DND-41 (cell line): Measurements from ENCODE around the gene PPP1R16B.

ENCODE experiments used
- ATAC-seq: fragments of 200-7000 bp; cut with Tn5 transposase; 3 replicates; pipeline ENCODE4 v1.9.1; 2021; ENCODE audit warnings: low read depth; ENCODE audit not compliant: insufficient read depth
- DNase-seq: peaks from one replicate; pipeline ENCODE4 v3.0.0-alpha.2; 2020
- H2AFZ ChIP-seq: 2 replicates; pipeline ENCODE4 v1.6.0; 2012; ENCODE audit warnings: low read depth, low read length
- H3K27ac ChIP-seq: 2 replicates; pipeline ENCODE4 v1.5.1; 2012; ENCODE audit warnings: low read length, inconsistent platforms
- H3K27me3 ChIP-seq: fragments of 200-600 bp; sonication (generic); 2 replicates; pipeline ENCODE4 v1.6.0; 2012; ENCODE audit warnings: low read length, mild to moderate bottlenecking, inconsistent platforms; ENCODE audit not compliant: insufficient read depth, poor library complexity
- H3K36me3 ChIP-seq: 2 replicates; pipeline ENCODE4 v1.5.1; 2012; ENCODE audit warnings: low read length, inconsistent platforms; ENCODE audit not compliant: insufficient read depth
- H3K4me1 ChIP-seq: 2 replicates; pipeline ENCODE4 v1.5.1; 2012; ENCODE audit warnings: mild to moderate bottlenecking, low read length; ENCODE audit not compliant: insufficient read depth
- H3K4me2 ChIP-seq: 2 replicates; pipeline ENCODE4 v1.6.0; 2012; ENCODE audit warnings: mild to moderate bottlenecking, moderate library complexity, low read length, inconsistent platforms; ENCODE audit not compliant: insufficient read depth
- H3K4me3 ChIP-seq, 2 experiments: fragments of 200-600 bp in 1 of 2; shearing (Covaris generic) in 1 of 2; 2 replicates each; pipeline ENCODE4 v1.5.1; 2012 to 2016; ENCODE audit warnings: inconsistent platforms in 2 of 2, low read length in 2 of 2, mild to moderate bottlenecking in 2 of 2, low read depth in 1 of 2, moderate library complexity in 1 of 2
- H3K79me2 ChIP-seq: 2 replicates; pipeline ENCODE4 v1.6.0; 2012; ENCODE audit warnings: low read length, inconsistent platforms; ENCODE audit not compliant: insufficient read depth
- H3K9ac ChIP-seq: 2 replicates; pipeline ENCODE4 v1.6.0; 2012; ENCODE audit warnings: low read depth, mild to moderate bottlenecking, inconsistent platforms, low read length, moderate library complexity
- H3K9me3 ChIP-seq: 2 replicates; pipeline ENCODE4 v1.5.1; 2012; ENCODE audit warnings: low read length, moderate library complexity, mild to moderate bottlenecking, inconsistent platforms; ENCODE audit not compliant: insufficient read depth, severe bottlenecking
- H4K20me1 ChIP-seq: 2 replicates; pipeline ENCODE4 v1.6.0; 2012; ENCODE audit warnings: low read length; ENCODE audit not compliant: insufficient read depth
- CTCF ChIP-seq: IDR thresholded peaks from 2 replicates; pipeline ENCODE4 v1.5.1; 2012; ENCODE audit warnings: borderline replicate concordance, low read length, moderate library complexity, mild to moderate bottlenecking; ENCODE audit not compliant: poor library complexity, severe bottlenecking; ENCODE audit errors: extremely low read depth
- EZH2 ChIP-seq: IDR thresholded peaks from 3 replicates; pipeline ENCODE4 v1.6.1; 2012; ENCODE audit warnings: borderline replicate concordance, low read depth, mild to moderate bottlenecking, moderate library complexity, low read length, inconsistent platforms; ENCODE audit not compliant: severe bottlenecking

PPP1R16B gene

GRCh38 chr20:38874460-38875174 lies 69.1 kb downstream of the PPP1R16B start:
- H3K27ac ChIP-seq: peak overlapping the region; percentile 85
- H3K27me3 ChIP-seq: no peaks in the 10 kb centered on the region
- H3K36me3 ChIP-seq: no peaks in the 10 kb centered on the region
- H2AFZ ChIP-seq: peak overlapping the region; percentile 54
- no peak for TF ChIP-seq CTCF
- no peak for TF ChIP-seq EZH2
- DNase-seq: peak; percentile 58
- H4K20me1 ChIP-seq: no peaks in the 10 kb centered on the region
- no peaks in the 10 kb centered on the region for H3K79me2 ChIP-seq
- H3K9ac ChIP-seq: peak overlapping the region; percentile 51
- H3K9me3 ChIP-seq: no peaks in the 10 kb centered on the region
- peaks cover 48% of the 10 kb centered on the region for H3K4me1 ChIP-seq
- H3K4me3 ChIP-seq: peak overlapping the region in 1 of 2 experiments; percentile 54; a peak in 3 of 4 replicates
- ATAC-seq: peak; percentile 65
- H3K4me2 ChIP-seq: peak overlapping the region; percentile 75

GRCh38 chr20:38875175-38875993 lies 69.9 kb downstream of the PPP1R16B start:
- Histone ChIP-seq H3K27ac (peak overlapping the region; percentile 85), H3K79me2 (no peaks in the 10 kb centered on the region), H3K4me2 (peak overlapping the region; percentile 75), H3K36me3 (no peaks in the 10 kb centered on the region), H3K9ac (peak overlapping the region; percentile 51), H3K4me1 (peaks cover 48% of the 10 kb centered on the region), H4K20me1 (no peaks in the 10 kb centered on the region), H3K4me3 (peak overlapping the region; percentile 4 to 54; a peak in 3 of 4 replicates), H2AFZ (peak overlapping the region; percentile 54), H3K27me3 (no peaks in the 10 kb centered on the region), H3K9me3 (no peaks in the 10 kb centered on the region)
- ATAC-seq: peak; percentile 81
- peak; percentile 83 for DNase-seq
- TF ChIP-seq CTCF: no peak
- no peak for TF ChIP-seq EZH2

- no peak overlapping the region for H3K4me2 ChIP-seq
- no peaks in the 10 kb centered on the region for H3K9me3 ChIP-seq
- peaks cover 42% of the 10 kb centered on the region for H3K4me1 ChIP-seq
- no peaks in the 10 kb centered on the region; the same call in 1 of the 2 replicates for H4K20me1 ChIP-seq
- no peak overlapping the region for H2AFZ ChIP-seq
- H3K79me2 ChIP-seq: no peaks in the 10 kb centered on the region
- no peaks in the 10 kb centered on the region for H3K27me3 ChIP-seq
- ATAC-seq: no peak
- TF ChIP-seq EZH2 (no peak), CTCF (no peak)
- no peak overlapping the region for H3K9ac ChIP-seq
- H3K36me3 ChIP-seq: no peaks in the 10 kb centered on the region
- no peak for DNase-seq
- no peak overlapping the region for H3K27ac ChIP-seq
- H3K4me3 ChIP-seq: no peak overlapping the region
Measured at GRCh38 chr20:38877483-38877882, 72.0 kb downstream of the PPP1R16B start.
